GM12801 (cell line): ENCODE results near the gene MYO7B.

Experiments used
- TF ChIP-seq, protein P1 (sequence below): IDR thresholded peaks from one replicate; pipeline ENCODE4 v1.5.1; 2011; ENCODE audit warnings: control low read depth; ENCODE audit not compliant: insufficient read length; ENCODE audit errors: extremely low read depth

MYO7B gene

DNA sequence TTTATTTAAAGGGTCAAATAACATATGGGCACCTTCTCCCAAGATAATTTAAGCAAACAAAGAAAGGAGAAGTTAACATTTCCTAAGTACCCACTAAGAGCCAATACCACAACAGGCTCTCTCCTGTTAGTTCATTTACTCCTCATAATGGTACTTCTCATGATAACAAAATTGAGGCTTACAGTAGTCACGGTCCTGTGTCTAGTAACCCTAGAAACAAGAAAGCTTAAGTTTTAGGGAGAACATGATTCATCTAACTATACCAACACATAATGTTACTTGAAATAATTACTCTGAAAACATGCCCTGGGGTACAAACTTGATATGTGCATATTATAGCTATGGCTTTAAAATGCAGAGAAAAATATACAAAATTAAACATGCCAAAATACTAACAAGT, 29.0 kb upstream of the MYO7B start:
- TF ChIP-seq, protein P1, sequence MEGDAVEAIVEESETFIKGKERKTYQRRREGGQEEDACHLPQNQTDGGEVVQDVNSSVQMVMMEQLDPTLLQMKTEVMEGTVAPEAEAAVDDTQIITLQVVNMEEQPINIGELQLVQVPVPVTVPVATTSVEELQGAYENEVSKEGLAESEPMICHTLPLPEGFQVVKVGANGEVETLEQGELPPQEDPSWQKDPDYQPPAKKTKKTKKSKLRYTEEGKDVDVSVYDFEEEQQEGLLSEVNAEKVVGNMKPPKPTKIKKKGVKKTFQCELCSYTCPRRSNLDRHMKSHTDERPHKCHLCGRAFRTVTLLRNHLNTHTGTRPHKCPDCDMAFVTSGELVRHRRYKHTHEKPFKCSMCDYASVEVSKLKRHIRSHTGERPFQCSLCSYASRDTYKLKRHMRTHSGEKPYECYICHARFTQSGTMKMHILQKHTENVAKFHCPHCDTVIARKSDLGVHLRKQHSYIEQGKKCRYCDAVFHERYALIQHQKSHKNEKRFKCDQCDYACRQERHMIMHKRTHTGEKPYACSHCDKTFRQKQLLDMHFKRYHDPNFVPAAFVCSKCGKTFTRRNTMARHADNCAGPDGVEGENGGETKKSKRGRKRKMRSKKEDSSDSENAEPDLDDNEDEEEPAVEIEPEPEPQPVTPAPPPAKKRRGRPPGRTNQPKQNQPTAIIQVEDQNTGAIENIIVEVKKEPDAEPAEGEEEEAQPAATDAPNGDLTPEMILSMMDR, result no peak

DNA sequence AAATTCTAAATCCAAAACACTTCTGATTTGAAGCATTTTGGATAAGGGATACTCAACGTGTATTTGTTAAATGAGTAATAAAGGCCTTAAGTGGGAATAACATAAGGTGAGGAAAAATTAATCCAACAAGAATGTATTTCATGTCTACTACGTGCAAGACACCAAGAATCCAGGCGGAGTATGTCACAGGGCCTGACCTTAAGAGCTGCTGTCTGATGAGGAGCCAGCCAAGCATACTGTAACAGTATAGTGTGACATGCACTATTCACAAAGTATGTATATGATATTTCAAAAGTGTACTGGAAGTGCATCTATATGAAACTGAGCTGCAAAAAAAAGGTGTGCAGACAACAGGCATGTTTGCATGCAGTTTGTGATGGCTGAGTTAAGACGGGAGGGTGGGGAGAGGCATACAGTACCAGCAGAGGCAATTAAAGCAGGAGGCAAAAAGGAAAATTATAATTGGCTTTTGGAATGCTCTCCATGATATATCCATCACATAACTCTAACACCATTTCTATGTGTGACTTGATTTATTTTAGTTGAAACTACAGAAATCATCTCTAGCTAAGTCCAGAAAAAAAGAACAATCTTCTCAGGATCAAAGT, 27.4 kb upstream of the MYO7B start:
- TF ChIP-seq, protein P1, result no peak

DNA sequence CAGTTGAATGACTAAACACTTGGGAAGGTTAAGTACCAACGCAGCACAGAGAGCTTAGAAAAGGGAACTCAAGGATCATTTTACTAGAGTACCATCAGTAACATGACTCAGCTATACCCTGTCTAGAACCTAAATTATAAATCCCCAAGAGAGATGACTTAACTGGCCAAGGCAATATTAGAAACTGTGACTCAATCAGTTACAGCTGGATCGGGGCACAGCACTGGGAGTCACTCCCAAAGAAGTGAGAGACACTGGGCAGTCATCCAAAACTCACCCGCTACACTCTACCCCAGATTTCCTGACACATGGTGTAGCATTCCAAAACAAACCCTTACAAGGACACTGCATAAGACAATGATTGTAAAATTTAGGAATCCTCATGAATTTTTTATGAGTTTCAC, 26.9 kb upstream of the MYO7B start:
- TF ChIP-seq, protein P1, result no peak

DNA sequence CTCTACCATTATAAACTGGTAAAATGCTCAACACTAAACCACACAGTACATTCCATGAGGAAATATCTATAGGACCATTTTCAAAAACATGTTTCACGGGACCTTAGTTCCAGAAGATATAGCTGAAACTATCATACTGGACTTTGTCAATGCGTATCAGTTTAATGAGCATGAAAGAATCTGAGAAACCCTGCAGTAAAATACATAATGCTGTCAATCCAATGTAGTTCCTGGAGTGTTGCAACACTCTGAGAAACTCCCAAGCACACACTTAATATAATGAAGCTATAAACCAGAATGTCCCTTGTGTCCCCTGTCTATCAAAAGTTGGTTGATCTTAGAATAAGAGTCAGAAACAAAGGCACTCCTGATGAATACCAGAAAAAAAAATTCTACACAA, 25.4 kb upstream of the MYO7B start:
- TF ChIP-seq, protein P1, result no peak

DNA sequence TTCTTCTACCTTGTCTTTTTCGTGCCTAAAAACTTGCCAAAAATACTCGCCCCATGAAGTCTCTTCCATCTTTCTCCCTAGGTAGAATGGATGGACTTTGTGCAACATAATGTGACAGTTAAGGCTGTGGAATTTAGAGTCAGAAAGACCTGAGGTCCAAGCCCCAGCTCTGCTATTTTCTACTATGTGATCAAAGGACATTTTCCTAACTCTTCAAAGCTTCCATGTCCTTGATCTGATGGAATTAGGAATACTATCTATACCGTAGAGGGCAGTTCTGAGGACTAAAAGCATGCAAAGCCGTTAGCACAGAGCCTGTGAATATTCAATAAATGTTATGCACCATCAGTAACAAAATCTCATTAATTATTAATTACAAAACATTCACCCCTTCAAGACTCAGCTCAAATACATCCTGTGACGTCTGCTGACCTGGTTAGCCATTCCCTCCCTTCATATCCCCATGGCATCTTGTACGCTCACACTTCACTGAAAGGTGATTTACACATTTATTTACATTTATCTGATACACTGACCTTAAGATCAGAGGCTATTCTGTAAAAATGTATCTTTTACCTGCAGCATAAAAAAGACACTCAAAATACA, 24.3 kb upstream of the MYO7B start:
- TF ChIP-seq, protein P1, result no peak

DNA sequence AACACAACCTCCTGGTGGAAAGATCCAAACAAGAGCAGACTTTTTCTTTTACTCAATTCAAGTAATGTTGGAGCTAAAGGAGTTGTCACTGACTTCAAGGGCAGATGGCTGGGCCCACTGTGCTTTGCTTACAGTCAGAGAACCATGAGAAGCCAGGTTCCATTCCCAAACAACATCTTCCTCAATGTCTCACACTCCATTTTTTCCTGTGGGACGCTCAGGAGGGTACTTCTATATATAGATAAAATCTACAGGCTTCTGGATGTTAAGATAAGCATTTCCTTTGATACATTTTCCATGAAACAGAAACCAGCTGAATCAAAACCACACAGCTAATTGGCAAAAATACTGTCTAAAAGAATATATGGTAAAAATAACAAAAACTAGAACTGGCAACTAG, 23.6 kb upstream of the MYO7B start:
- TF ChIP-seq, protein P1, result no peak

DNA sequence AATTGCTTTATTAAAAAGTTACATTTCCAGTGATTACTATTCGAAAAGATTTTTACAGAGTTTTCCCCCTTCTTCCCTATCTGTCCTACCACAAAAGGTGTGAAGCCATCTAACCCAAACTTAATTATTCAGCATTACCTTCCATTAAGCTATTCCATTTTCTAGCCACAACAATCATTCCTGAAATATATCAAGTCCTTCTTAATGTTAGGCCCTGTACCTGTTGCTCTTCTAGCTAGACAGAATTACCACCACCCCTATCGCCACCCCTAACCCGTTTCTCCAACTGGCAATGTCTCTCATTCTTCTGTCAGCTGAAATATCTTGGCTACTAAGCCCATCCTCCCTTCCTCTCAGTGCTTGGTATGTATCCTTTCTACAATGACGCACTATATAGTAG, 23.1 kb upstream of the MYO7B start:
- TF ChIP-seq, protein P1, result no peak
